Occipital lobe (tissue), 2 donors: ENCODE data around the gene SLC18A3. TPM values are rescaled to one million over a fixed set of nuclear protein-coding genes. Genes with fewer than 3 reads are reported as not detected.

ENCODE experiments used
- DNase-seq: peaks from one replicate; lab custom pipeline; 2025; lab: John Stamatoyannopoulos, UW
- total RNA-seq: library from RNA; depleted of rRNA; stranded (reverse); fragments of >200 nt; gene quantifications from one replicate; pipeline ENCODE4 v1.2.3, GENCODE V29; 2014

SLC18A3 gene
- total RNA-seq, 1 donor from 2014 or later, result not detected

GRCh38 chr10:49650724-49651034 lies 40.6 kb downstream of the SLC18A3 start:
- no peak for DNase-seq

DNA sequence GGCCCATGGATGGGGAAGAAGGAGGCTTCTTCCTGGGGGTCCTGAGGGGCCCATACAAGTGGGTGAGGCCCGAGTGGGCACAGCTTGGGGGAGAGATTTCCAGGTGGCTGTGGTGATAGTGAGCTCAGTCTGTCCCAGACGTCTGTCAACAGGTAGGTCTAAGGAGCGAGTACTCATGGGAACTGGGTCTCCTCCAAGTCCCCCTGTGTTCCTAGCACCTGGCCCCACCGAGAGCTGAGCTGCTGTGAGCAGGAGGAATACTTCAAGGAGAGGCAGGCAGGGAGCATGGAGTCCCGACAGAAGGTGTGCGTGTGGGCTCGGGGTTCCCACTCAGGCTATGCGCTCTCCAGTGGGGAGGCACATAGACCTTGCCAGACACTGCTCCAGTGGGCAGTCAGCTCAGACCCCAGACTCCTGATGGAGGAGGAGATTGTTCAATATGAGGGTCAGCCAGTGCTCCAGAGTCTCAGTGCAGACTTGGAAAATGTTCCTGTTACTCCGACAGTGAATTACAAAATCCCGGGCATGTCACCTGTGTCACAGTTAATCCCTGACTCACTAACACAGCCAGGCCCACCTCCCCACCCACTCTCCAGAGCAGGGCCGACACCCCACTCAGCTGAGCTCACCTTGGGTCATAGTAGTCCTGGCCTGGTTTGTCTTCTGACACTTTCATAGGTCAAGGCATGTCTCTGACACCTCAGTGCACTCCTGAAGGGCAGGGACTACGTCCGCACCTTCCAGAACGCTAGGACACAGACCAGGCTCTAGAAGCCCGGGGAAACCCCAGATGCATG lies 41.1 kb downstream of the SLC18A3 start:
- no peak for DNase-seq

GRCh38 chr10:49651917-49652316 lies 41.8 kb downstream of the SLC18A3 start:
- no peak for DNase-seq

DNA sequence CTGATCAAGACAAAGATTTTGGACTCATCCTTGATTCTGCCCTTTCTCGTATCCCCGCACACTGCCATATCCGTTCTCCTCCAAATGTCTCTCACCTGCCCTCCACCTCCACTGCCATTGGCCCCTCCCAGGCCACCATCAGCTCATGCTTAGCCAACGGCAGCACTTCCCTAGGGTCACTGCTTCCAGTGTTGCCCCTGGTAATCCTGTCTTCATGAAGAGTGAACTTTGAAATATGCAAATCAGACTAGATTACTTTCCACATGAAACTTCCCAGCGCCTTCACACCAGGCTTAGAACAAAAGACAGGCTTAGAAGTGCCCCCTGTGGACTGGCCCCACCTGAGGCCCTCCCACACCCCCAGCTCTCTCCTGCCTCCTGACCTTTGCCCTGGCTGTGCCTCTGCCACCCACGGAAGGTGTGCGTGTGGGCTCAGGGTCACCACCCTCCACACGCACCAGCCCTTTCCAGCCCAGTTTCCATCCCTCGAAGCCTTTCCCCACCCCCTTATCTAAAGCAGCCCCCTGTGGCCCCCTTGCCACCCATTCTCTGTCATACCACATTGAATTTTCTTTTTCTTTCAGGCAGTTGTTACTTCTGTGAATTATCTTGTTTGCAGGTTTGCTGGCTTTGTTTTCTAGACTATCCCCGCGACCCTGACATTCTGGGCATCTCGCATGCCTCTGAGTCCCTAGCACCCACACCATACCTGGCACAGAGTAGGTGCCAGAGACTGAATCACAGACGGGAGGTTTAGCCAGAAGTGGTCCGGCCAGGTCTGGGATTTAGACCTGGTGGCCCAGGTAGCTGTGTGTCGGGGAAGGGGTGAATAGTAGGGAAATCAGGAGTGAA lies 42.5 kb downstream of the SLC18A3 start:
- DNase-seq, result no peak

DNA sequence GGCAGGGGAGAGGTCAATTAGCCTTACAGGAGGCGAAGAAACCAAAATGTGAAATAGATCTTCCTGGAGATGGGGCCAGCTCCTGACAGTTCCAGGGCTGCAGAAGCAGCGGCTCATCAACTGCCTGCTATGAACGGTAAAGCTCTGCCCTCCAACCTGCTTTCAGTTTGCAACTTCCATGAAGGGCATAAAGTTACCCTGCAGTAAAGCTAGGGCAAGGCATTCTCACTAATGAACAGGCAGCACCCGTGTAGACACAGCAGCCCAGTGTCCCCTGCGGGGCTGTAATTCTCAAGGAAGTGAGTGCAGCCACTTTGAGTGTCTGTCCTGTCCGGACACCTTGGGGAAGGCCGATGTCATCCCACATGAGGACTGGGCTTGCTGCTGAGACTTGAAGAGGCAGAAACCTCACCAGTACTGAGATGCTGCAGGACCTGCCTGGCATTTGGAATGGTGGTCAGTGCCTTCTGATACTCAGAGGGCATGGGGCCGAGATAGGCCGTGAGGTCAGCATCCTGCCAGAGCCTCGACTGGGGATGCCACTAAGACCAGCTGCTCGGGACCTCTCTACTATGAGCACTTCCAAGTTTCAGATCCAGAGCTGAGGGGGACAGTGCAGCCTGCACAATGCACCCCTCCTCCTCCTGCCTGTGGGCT lies 43.3 kb downstream of the SLC18A3 start:
- DNase-seq, result no peak

GRCh38 chr10:49654036-49654693 lies 44.1 kb downstream of the SLC18A3 start:
- no peak for DNase-seq

- no peak for DNase-seq
Measured at GRCh38 chr10:49655099-49655498, 45.0 kb downstream of the SLC18A3 start.

DNA sequence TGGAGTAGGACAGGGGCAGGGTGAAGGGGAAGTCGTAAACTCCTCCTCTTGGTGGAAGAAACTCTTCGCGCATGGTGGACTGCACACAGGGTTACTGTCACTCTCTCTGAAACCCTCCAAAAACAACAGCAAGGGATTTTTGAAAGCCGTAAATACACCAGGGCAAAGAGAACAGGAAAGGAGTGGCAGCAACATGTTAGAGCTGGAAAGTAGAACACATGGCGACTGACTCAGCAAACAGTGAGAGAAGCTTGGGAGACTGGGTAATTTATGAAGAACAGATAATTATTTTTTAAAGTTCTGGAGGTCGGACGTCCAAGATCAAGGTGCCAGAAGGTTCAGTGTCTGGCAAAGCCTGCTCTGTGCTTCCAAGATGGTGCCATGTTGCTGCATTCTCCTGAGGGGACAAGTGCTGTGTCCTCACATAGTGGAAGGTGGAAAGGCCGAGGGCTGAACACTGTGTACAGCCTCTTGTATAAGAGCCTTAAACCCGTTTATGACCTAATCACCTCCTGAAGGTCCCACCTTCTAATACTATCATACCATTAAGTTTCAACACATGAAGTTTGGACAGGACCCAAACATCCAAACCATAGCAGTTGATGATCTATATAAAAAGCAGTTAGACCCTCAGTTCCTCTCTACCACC lies 46.9 kb downstream of the SLC18A3 start:
- no peak for DNase-seq

- DNase-seq, result no peak
Measured at GRCh38 chr10:49657606-49658005, 47.5 kb downstream of the SLC18A3 start.

- no peak for DNase-seq
Measured at GRCh38 chr10:49661140-49661856, 51.2 kb downstream of the SLC18A3 start.

Other genes starting within 250 kb of the SLC18A3 start
- not detected for gene DRGX, start 214.2 kb upstream of the SLC18A3 start, total RNA-seq
- 28.5 TPM for gene ERCC6, start 71.2 kb upstream of the SLC18A3 start, total RNA-seq
- 0.62 TPM for gene CHAT, start 3.7 kb downstream of the SLC18A3 start, total RNA-seq
- gene C10orf53, start 69.3 kb downstream of the SLC18A3 start, total RNA-seq, result not detected
- 4.2 TPM for gene OGDHL, start 152.0 kb downstream of the SLC18A3 start, total RNA-seq